SJSA1 (cell line): ENCODE data around the gene UBE2QL1. TPM values are rescaled to one million over a fixed set of nuclear protein-coding genes. Genes with fewer than 3 reads are reported as not detected.

Experiments used
- DNase-seq, 2 experiments: peaks; one replicate each; pipeline ENCODE4 v3.0.0-alpha.2; 2015 to 2020; ENCODE audit warnings: low spot score in 2 of 2, low read depth in 1 of 2
- H3K27ac ChIP-seq: fragments of 250-450 bp; sonication (Bioruptor Pico); 2 replicates; pipeline ENCODE4 v1.5.1; 2020; ENCODE audit warnings: mild to moderate bottlenecking, moderate library complexity
- H3K27me3 ChIP-seq: fragments of 250-450 bp; sonication (Bioruptor Pico); replicated peaks from 2 replicates; pipeline ENCODE4 v1.5.1; 2020; ENCODE audit warnings: mild to moderate bottlenecking, moderate library complexity
- H3K36me3 ChIP-seq: fragments of 250-450 bp; sonication (Bioruptor Pico); 2 replicates; pipeline ENCODE4 v1.5.1; 2020; ENCODE audit warnings: mild to moderate bottlenecking
- H3K4me1 ChIP-seq: fragments of 250-450 bp; sonication (Bioruptor Pico); replicated peaks from 2 replicates; pipeline ENCODE4 v1.6.1; 2021; ENCODE audit warnings: mild to moderate bottlenecking
- H3K4me3 ChIP-seq: fragments of 250-450 bp; sonication (Bioruptor Pico); 2 replicates; pipeline ENCODE4 v1.5.1; 2020; ENCODE audit warnings: mild to moderate bottlenecking
- H3K9me3 ChIP-seq: fragments of 250-450 bp; sonication (Bioruptor Pico); replicated peaks from 2 replicates; pipeline ENCODE4 v1.5.1; 2020; ENCODE audit warnings: mild to moderate bottlenecking
- total RNA-seq: library from RNA; depleted of rRNA; stranded (reverse); fragments of >200 nt; shearing (Covaris generic); gene quantifications from 2 replicates; pipeline ENCODE4 v1.2.3, GENCODE V29; 2014

The UBE2QL1 gene
- total RNA-seq, 1 experiment from 2014 or later, result not detected

GRCh38 chr5:6493681-6494454, 45.2 kb downstream of the UBE2QL1 start:
- Histone ChIP-seq H3K27me3 (no peaks in the 10 kb centered on the region), H3K4me1 (no peaks in the 10 kb centered on the region), H3K9me3 (no peaks in the 10 kb centered on the region), H3K27ac (no peak overlapping the region), H3K36me3 (no peaks in the 10 kb centered on the region), H3K4me3 (no peak overlapping the region)
- no peak for DNase-seq

GRCh38 chr5:6494939-6495338, 46.3 kb downstream of the UBE2QL1 start:
- no peak overlapping the region for H3K4me3 ChIP-seq
- no peaks in the 10 kb centered on the region for H3K4me1 ChIP-seq
- H3K27me3 ChIP-seq, result no peaks in the 10 kb centered on the region
- no peaks in the 10 kb centered on the region for H3K36me3 ChIP-seq
- no peak overlapping the region for H3K27ac ChIP-seq
- H3K9me3 ChIP-seq, result no peaks in the 10 kb centered on the region
- no peak for DNase-seq

GRCh38 chr5:6495433-6496206, 47.0 kb downstream of the UBE2QL1 start:
- DNase-seq, result no peak
- no peak overlapping the region for H3K27ac ChIP-seq
- no peaks in the 10 kb centered on the region for H3K9me3 ChIP-seq
- H3K36me3 ChIP-seq, result no peaks in the 10 kb centered on the region
- no peaks in the 10 kb centered on the region for H3K27me3 ChIP-seq
- H3K4me1 ChIP-seq, result no peaks in the 10 kb centered on the region
- no peak overlapping the region for H3K4me3 ChIP-seq

- H3K4me1 ChIP-seq, result no peaks in the 10 kb centered on the region
- H3K9me3 ChIP-seq, result no peaks in the 10 kb centered on the region
- H3K27me3 ChIP-seq, result no peaks in the 10 kb centered on the region
- DNase-seq, result no peak
- H3K27ac ChIP-seq, result no peak overlapping the region
- H3K36me3 ChIP-seq, result no peaks in the 10 kb centered on the region
- no peak overlapping the region for H3K4me3 ChIP-seq
These were observed 47.5 kb downstream of the UBE2QL1 start for GRCh38 chr5:6496207-6496584.

GRCh38 chr5:6496636-6497035, 48.0 kb downstream of the UBE2QL1 start:
- Histone ChIP-seq H3K9me3 (no peaks in the 10 kb centered on the region), H3K36me3 (no peaks in the 10 kb centered on the region), H3K4me3 (no peak overlapping the region), H3K27ac (no peak overlapping the region), H3K27me3 (no peaks in the 10 kb centered on the region), H3K4me1 (no peaks in the 10 kb centered on the region)
- DNase-seq, result no peak

GRCh38 chr5:6497262-6497661, 48.6 kb downstream of the UBE2QL1 start:
- Histone ChIP-seq H3K4me1 (no peaks in the 10 kb centered on the region), H3K4me3 (no peak overlapping the region), H3K27me3 (no peaks in the 10 kb centered on the region), H3K27ac (no peak overlapping the region), H3K9me3 (no peaks in the 10 kb centered on the region), H3K36me3 (no peaks in the 10 kb centered on the region)
- DNase-seq, result no peak

- no peaks in the 10 kb centered on the region for H3K9me3 ChIP-seq
- no peaks in the 10 kb centered on the region for H3K4me1 ChIP-seq
- H3K4me3 ChIP-seq, result no peak overlapping the region
- H3K36me3 ChIP-seq, result no peaks in the 10 kb centered on the region
- no peak for DNase-seq
- H3K27me3 ChIP-seq, result no peaks in the 10 kb centered on the region
- H3K27ac ChIP-seq, result no peak overlapping the region
These were observed 50.3 kb downstream of the UBE2QL1 start for GRCh38 chr5:6498968-6499367.

GRCh38 chr5:6501701-6502100, 53.0 kb downstream of the UBE2QL1 start:
- no peaks in the 10 kb centered on the region for H3K9me3 ChIP-seq
- no peak for DNase-seq
- no peaks in the 10 kb centered on the region for H3K36me3 ChIP-seq
- no peak overlapping the region for H3K4me3 ChIP-seq
- H3K27ac ChIP-seq, result no peak overlapping the region
- 0 out of 2 replicates have a peak, but pooled peaks cover 4% of the 10 kb centered on the region for H3K4me1 ChIP-seq
- no peaks in the 10 kb centered on the region for H3K27me3 ChIP-seq

- Histone ChIP-seq H3K27ac (no peak overlapping the region), H3K27me3 (no peaks in the 10 kb centered on the region), H3K4me1 (0 out of 2 replicates have a peak, but pooled peaks cover 4% of the 10 kb centered on the region), H3K9me3 (no peaks in the 10 kb centered on the region; the same call in 1 of the 2 replicates), H3K4me3 (no peak overlapping the region), H3K36me3 (no peaks in the 10 kb centered on the region)
- DNase-seq, result no peak
These were observed 53.8 kb downstream of the UBE2QL1 start for GRCh38 chr5:6502421-6502820.

GRCh38 chr5:6503342-6503741, 54.7 kb downstream of the UBE2QL1 start:
- DNase-seq, result no peak
- Histone ChIP-seq H3K4me1 (0 out of 2 replicates have a peak, but pooled peaks cover 4% of the 10 kb centered on the region), H3K27ac (no peak overlapping the region), H3K27me3 (no peaks in the 10 kb centered on the region), H3K36me3 (no peaks in the 10 kb centered on the region), H3K4me3 (no peak overlapping the region), H3K9me3 (no peaks in the 10 kb centered on the region; the same call in 1 of the 2 replicates)

GRCh38 chr5:6504677-6505415, 56.2 kb downstream of the UBE2QL1 start:
- no peak overlapping the region for H3K4me3 ChIP-seq
- H3K36me3 ChIP-seq, result no peaks in the 10 kb centered on the region
- no peak for DNase-seq
- 0 out of 2 replicates have a peak, but pooled peaks cover 4% of the 10 kb centered on the region for H3K4me1 ChIP-seq
- no peaks in the 10 kb centered on the region; the same call in 1 of the 2 replicates for H3K9me3 ChIP-seq
- H3K27ac ChIP-seq, result no peak overlapping the region
- no peaks in the 10 kb centered on the region for H3K27me3 ChIP-seq

GRCh38 chr5:6505416-6505755, 56.7 kb downstream of the UBE2QL1 start:
- no peaks in the 10 kb centered on the region; the same call in 1 of the 2 replicates for H3K9me3 ChIP-seq
- no peak overlapping the region for H3K4me3 ChIP-seq
- no peaks in the 10 kb centered on the region for H3K27me3 ChIP-seq
- 0 out of 2 replicates have a peak, but pooled peaks cover 4% of the 10 kb centered on the region for H3K4me1 ChIP-seq
- no peak for DNase-seq
- H3K27ac ChIP-seq, result no peak overlapping the region
- H3K36me3 ChIP-seq, result no peaks in the 10 kb centered on the region

- no peak for DNase-seq
- no peak overlapping the region for H3K4me3 ChIP-seq
- no peaks in the 10 kb centered on the region for H3K27me3 ChIP-seq
- 0 out of 2 replicates have a peak, but pooled peaks cover 4% of the 10 kb centered on the region for H3K4me1 ChIP-seq
- no peak overlapping the region for H3K27ac ChIP-seq
- H3K36me3 ChIP-seq, result no peaks in the 10 kb centered on the region
- no peaks in the 10 kb centered on the region; the same call in 1 of the 2 replicates for H3K9me3 ChIP-seq
These were observed 57.3 kb downstream of the UBE2QL1 start for GRCh38 chr5:6505783-6506557.
